GM18502 (cell line): Measurements from ENCODE around the gene FLNC.
A peak's percentile ranks its signal among the peaks of the same experiment; 100 is the strongest.

Experiments
- ATAC-seq: cut with Tn5 transposase; IDR thresholded peaks from one replicate; pipeline ENCODE4 v1.9.1; 2021; ENCODE audit warnings: mild to moderate bottlenecking; ENCODE audit not compliant: unreplicated experiment, poor library complexity

FLNC gene

DNA sequence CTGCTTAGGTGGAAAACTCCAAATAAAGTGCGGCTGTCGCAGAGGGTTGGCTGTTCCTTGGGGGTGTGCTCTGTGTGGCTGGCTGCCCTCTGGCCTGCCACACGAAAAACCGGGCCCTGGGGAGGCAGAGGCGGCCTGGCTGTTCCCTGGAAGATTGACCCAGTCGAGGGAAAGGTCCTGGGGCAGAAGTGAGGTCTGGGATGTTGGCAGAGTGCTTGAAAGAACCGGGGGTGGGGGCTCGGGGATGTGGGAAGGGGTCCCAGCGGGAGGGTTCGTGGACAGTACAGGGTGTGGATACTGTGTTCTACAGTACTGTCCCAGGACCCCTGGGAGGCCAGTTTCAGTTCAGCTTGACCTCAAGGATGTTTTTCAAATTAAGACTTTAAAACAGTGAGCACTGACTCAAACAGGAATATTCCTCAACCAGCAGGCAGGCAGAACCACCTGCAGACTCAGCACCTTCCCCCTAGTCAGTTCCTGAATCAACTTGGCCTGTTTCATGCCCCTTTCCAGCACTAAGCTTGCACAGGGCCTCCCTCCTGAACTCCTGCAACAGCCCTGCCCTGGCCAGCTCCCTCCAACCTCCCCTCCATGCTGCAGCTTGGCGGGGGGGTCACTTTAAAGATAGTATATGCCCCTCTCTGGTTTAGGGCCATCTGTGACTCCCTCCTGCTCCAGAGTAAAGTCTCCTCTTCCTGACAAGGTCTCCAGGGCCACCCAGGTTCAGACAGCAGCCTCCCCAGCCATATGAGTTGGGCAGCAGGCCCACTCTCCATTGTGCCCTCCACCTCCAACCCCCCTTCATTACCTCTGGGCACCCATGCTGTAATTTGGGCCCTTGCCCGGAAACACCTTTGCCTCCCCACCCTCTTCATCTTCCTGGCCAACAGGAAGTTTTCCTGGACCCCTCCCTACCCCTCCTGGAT is 29.3 kb downstream of the FLNC start:
- ATAC-seq = no peak

DNA sequence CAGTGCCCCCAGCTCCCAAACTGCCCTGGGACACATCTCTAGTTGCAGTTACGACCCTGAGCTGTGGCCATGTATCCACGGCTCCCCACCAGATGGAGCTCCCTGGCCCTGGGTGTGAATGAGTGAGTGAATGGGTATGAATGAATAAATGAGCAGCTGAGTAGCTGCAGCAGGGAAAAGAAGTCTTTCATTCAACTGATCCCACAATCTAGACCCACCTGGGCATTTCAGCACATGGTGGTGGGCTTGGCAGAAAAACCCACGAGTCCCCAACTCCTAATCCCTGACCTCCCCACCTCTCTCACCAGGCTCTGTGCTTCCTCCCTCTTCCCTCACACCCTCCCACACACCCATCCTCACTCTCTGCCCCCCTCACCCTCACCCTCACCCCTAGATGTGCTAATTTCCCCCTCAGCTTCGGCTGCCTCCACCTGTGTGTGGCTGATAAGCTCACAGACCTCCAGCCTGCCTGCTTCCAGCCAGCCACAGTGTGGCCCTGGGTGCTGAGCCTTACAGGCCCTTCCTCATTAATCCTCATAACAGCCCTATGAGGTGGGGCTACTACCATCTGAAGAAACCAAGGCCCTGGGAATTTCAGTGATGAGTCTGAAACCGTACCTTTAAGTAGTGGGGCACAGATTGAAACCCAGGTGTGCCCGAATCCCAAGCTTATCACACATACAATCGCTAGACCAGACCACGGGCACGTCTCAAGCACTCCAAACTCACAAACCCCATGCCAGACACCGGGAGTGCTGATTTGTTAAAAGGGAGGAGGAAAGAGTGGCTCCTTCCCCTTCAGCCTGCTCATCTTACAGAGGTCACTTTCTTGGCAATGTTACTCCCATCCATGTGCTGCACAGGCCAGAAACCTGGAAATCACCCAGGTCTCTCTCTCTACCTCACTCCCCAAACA is 30.2 kb downstream of the FLNC start:
- ATAC-seq = no peak

DNA sequence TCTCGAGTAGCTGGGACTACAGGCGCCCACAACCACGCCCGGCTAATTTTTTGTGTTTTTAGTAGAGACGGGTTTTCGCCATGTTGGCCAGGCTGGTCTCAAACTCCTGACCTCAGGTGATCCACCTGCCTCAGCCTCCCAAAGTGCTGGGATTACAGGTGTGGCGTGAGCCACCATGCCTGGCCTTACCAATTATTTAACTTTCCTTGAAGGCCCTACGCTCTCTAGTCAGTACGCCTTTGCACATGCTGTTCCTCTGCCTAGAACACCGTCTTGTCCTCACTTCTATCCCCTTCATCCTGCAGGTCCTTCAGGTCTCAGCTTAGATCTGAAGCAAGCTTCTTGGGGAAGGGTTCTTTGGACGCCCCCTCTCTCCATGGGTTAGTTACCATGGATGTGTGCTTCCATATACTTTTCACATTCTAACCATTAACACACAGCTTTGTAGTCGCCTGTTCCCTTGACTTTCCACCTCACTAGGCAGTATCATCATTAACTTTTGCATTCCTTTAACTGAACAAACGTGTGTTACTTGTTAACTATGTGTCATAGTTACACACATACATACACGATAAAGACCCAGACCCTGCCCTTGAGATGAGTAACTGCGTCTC is 31.9 kb downstream of the FLNC start:
- no peak for ATAC-seq

DNA sequence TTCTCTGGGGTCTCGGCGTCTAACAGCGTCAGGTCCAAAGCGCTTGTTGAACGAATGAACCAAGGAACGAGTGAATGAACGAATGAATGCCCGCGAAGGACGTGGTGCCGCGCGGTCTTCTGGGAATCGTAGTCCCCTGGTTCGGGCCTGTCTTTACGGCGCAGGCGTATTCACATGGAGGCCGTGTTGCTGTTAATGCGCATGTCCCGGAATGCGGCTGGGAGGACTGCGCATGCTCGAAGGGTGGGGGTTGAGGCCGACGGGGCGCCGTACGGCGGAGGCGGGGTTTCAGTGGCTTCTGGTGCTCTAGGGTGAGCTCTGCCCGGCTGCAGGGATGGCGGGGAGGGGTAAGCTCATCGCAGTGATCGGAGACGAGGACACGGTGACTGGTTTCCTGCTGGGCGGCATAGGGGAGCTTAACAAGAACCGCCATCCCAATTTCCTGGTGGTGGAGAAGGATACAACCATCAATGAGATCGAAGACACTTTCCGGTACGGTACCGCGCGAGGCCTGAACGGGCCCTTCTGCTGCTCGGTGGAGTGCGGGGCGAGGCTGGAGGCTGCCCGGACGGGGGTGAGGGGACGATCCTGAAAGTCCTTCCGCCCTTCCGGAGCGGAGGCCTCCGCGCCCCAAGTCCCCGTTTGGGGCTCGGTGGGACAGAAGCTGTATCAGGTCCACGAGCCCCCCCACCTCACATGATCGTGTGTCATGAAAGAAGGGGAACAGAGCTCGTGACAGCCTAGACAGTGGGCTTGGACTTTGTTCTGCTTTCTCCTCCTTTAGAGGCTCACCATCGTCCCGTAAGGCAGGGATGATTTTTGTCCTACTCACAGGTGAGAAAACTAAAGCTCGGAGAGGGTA is 32.6 kb downstream of the FLNC start, which contains the start of gene ATP6V1F:
ATP6V1F (plus strand) TSS at position 286 of the 862 bp plus-strand sequence; CDS start at position 335, 49 bp downstream.
- ATAC-seq = peak; percentile 85

DNA sequence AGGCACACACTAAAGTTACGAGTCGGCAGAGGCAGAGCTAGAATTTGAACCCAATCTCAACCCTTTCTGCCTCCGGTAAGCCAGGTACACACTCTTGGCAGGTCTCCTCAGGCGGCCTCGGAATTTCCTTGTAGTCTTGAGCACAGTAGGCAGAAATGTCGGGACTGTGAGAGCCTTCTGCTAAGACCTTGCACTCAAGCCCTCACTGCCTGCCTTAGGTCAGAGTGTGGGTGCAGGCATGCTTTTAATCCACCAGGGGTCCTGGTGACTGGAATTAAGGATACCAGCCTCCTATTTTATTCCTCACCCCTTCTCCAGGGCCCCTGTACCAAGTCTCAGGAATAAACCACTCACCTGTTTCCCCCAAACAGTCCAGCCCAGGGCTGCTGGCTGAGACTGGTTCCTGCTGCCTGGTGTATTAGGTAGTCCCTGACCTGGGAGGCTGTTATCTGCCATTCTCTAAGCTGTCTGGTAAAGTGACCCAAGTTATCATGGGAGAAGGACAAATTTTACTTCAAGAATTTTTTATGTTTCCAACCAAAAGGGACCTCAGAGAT is 33.3 kb downstream of the FLNC start:
- ATAC-seq = peak; percentile 44

DNA sequence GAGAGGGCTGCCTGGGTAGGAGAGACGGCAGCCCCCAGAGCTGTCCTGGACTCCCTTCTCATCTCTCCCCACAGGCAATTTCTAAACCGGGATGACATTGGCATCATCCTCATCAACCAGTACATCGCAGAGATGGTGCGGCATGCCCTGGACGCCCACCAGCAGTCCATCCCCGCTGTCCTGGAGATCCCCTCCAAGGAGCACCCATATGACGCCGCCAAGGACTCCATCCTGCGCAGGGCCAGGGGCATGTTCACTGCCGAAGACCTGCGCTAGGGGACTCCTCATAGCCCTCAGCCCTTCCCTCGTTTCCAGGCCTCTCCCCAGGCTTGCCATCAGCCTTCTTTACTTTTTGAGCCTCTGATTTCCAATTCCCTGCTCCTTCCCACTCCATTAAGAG is 35.1 kb downstream of the FLNC start:
- no peak for ATAC-seq

DNA sequence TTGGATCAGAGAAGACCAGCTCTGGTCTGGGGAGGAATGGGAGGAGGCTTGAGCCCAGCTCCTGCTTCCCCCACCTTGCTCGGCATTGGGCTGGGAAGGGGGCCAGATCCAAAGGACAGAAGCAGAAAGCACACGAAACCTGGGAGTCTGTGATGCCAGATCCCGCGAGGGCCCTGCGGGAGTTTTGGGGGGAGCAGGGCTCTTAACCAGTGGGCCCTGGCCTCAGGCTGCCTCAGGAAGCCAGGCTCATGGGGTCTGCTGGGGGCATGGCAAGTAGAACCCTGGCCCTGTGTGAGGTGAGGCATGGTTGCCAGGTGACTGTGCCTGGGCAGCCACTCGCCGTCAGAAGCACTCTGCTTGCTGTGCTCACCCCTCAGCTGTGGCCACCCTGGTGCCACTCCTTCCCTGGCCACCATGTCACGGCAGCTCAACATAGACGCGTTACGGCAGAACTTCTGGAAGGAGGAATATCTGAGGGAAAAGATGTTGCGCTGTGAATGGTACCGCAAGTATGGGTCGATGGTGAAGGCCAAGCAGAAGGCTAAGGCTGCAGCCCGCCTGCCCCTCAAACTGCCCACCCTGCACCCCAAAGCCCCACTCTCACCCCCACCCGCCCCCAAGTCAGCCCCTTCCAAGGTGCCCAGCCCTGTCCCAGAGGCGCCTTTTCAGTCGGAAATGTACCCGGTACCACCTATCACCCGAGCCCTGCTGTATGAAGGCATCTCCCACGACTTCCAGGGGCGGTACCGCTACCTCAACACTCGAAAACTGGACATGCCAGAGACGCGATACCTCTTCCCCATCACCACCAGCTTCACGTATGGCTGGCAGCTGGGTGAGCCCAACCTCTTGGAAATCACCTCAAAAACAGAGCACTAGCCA is 36.0 kb downstream of the FLNC start:
- ATAC-seq = no peak

DNA sequence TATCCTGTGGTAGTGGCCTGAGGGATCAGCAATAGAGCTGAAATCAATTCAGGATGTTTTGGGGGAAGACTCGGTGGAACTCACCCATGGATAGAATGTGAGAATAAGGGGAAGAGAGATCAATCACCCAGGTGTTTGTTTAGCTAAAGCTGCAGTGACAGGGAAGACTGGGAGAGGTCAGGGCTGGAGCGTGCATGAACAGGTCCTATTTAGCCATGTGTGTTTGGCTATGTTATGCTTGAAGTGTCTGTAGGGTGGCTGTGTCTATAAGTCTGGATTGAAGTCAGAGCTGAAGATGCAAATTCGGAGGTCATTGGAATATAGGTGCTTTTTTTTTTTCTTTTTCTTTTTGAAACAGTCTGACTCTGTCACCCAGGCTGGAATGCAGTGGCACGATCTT is 37.0 kb downstream of the FLNC start:
- ATAC-seq = no peak

DNA sequence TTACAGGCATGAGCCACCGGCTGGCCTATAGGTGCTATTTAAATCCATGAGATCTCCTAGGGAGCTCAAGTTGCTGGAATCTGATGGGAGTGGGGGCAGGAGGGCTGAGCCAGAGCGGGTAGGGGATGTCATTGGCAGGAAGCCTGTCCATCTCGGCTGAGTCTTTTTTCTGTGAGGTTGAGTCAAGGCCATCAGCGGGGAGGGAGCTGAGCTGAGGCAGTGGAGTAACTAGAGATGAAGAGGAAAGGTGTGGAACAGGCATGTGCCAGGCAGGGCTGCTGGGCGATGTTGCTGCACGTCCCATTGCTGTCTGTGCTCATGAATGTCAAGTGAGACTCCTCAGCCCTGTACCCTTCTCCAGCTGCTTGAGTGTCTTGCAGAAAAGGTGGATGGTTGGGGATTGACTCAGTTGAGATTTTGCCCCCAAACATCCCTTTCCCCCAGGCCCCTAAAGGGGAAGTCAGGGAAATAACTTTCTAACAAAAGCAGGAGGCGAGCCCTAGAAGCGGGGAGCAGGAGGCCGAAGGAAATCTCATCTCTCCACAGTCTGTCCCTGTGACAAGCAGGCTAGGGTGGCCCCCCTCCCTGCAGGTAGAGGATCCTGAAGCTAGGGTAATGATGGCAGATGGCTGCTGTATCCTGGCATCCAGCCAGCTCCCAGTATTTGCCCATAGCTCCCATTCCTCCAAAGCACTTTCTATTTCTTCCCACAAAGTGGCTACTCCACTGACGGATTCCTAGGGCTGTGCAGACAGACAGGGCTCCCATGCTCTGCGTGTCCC is 37.8 kb downstream of the FLNC start:
- no peak for ATAC-seq

DNA sequence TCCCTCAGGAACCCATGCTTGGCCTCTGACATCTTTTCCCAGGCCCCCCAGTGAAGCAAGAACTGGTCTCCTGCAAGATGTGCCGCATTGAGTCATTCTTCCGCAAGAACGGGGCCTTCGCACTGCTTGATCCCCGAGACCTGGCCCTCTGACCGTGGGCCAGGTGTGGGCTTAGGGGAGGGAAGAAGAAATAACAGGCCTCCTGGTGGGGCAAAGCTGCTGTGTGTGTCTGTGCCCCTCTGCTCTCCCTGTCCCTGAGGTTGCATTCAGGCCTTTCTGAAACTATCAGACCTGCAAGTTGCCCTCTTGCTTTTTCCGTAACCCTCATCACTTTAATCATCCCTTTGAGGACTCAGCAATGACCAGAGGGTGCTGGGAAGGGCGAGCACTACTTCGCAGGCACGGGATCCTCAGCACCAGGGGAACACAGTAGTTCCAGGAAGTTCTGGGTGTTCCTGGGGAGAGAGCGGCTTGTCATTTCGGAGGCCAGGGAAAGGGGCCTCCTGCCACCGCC is 38.5 kb downstream of the FLNC start:
- ATAC-seq = no peak

DNA sequence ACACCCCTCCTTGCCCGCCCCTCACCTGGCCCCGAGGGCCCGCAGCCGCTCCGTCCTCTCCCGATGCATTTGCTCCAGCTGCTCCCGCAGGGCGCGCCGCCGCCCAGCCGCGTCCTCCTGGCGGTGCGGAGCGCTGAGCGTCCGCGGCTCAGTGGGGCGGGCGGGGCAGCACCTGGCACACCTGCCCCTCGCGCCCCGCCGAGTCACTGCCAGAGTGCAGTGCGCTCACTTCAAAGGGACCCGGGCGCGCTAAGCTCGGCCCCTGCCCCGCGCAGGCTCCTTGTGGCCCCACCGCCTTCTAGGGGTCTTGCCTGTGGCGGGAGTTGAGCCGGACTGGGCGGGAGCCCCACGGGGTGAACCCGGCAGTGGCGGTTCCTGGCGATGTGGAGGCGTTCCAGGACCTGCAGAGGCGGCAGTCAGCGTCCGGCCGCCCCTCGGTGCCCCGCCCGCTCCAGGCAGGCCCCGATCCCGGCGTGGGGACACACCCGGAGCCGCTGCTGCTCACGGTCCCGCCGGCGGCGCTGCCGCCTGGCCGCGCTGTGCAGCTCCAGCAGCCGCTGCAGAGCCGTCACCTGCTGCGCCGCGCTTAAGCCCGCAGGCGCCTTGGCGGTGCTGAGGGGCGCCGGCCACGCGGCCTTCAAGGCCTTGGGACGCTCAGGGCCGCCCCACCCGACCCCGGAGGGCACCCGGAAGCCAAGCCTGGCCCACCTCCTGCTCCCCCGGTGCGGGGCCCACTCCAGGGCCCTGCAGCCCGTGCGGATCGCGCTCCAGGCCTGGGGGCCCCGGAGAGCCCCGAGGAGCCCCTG is 39.1 kb downstream of the FLNC start:
- ATAC-seq = peak; percentile 77

DNA sequence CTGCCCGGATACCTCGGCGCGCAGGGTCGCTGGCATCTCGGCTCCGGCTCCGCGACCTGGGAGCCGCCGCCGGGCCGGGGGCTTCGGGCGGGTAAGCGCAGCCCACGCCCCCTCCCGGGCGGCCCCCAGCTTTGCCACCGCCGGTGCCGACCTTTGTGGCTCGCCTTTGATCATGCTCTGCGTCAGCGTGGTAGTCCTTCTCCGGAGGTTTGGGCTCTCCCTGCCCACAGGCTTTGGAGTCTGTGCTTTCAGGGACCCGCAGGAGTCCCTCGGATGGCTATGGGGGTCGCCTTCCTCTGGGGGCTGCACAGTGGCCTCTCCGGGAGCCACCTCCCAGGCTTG is 39.7 kb downstream of the FLNC start:
- ATAC-seq = peak; percentile 5

DNA sequence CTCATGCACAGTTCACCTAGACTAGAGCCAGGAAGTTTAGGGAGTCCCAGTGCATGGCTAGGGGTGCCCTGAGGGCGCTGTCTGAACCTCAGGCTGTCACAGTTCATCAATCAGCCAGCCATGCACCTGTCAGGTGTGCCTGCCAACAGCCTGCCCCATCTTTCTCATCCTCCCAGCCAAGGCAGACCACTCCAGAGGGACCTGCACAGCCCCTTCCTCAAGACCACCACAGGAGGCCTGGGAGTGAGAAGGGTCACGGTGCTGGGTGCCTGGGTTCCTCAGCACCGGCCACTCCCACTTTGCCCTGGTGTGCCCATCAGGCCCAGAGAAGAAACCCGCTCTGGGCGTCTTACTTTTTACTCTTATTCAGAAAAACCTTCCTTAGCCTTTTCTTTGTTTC is 40.8 kb downstream of the FLNC start:
- ATAC-seq = no peak

DNA sequence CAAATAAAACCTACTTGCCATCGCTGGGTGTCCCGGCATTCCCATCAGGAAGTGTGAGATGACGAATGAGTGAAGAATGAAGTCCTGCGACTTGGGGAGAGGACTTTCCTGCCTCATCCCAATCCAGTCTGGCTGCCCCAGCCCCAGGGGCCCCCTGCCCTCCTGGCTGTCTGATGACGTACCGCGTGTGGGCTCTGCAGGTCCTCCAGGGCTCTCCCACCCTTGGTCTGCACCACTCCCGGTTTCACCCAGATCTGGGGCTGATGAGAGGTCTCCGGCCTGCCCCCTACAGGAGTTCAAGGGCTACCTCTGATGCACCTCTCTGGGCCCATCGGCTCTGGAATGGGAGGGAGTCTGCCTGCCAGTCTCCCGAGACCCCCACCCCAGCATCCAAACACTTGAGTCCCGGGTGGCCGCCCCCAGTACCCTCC is 42.2 kb downstream of the FLNC start:
- no peak for ATAC-seq

DNA sequence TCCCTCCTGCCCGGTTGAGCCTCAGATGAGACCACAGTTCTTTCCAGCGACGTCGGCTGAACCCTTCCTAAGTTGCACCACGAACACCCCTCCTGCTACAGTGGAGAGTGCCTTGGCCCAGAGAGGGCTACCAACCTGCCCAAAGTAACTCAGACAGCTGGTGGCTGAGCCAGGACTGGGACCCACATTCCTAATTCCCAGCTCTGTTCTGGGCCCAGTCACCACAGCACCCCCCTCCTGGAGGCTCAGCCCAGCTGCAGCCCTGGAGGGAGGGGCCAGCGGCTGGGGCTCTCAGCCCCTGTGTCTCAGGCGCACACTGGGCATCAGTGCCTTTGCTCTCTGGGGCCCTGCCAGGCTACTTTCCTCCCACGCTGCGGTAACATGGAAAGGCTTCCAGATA is 43.0 kb downstream of the FLNC start:
- no peak for ATAC-seq

DNA sequence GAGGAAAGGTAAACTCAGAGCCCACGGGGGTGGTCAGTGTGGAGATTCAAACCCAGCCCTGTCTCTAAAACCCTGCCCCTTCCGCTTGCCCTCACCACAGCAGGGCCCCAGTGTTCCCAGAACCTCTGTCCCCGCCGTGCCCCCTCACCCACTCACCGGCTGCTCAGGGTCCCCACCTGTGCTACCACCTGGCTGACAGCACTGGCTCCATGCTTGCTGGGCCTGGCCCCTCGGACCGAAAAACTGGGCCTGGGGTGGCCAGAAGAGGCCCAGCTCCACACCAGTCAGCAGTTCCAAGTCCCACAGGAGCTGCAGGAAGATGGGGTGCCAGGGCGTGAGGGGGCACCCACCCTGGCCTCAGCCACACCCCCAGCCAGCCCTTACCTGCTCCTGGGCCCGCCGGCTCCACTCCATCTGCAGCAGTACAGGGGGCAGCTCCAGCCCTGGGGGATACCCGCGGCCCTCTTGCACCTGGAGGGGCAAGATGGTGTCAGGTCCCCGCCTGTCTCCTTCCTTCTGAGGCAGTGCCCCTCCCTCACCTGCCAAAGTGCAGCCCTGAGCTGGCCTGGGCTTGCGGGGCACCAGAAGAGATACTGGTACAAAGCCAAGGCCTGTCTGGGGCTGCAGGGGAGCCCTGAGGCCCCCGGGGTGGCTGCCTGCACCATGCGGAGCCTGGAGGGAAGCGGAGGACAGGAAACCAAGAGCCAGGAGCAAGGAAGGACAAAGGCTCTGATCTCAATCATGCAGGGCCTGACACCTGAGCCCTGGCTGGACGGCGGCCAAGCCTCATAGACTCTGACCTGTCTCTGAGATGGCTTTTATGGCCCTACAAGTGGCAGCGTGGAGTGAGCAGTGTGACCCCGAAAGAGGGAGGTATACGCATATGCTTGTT is 44.2 kb downstream of the FLNC start:
- no peak for ATAC-seq
